ENCODE measurements around the gene TPD52L1.

Gene TPD52L1

DNA sequence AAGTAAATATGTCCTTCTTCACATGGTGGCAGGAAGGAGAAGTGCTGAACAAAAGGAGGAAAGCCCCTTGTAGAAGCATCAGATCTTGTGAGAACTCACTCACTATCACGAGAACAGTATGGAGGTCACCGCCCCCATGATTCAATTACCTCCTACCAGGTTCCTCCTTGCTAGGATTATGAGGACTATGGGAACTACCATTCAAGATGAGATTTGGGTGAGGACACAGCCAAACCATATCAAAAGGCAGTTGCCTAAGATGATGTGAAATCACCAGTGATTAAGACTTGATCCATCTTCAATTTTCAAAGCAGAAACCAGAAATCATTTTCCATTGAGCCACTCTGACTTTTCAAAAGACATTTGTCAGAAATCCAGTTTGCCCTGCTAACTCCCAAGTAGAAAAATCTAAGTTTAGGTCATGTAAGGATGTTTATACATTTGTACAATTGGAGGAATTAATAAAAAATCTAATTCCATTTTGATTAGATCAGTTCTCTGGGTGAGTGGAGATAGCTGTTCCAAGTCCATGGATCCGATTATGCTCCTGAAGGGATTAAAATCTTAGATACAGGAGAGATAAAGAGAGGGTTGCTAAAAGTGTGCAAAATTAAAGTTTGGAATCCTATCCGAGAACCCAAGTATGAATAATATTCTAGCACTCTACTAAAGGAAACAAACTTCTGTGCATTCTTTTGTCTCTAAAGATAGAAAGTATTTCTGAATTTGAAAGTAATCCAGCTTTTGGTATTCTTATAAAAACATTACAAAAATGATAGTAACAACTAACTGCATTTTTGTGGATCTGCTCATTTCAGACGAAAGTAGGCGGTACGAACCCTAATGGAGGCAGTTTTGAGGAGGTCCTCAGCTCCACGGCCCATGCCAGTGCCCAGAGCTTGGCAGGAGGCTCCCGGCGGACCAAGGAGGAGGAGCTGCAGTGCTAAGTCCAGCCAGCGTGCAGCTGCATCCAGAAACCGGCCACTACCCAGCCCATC lies 108.7 kb downstream of the TPD52L1 start:
- TF ChIP-seq, protein P1, sequence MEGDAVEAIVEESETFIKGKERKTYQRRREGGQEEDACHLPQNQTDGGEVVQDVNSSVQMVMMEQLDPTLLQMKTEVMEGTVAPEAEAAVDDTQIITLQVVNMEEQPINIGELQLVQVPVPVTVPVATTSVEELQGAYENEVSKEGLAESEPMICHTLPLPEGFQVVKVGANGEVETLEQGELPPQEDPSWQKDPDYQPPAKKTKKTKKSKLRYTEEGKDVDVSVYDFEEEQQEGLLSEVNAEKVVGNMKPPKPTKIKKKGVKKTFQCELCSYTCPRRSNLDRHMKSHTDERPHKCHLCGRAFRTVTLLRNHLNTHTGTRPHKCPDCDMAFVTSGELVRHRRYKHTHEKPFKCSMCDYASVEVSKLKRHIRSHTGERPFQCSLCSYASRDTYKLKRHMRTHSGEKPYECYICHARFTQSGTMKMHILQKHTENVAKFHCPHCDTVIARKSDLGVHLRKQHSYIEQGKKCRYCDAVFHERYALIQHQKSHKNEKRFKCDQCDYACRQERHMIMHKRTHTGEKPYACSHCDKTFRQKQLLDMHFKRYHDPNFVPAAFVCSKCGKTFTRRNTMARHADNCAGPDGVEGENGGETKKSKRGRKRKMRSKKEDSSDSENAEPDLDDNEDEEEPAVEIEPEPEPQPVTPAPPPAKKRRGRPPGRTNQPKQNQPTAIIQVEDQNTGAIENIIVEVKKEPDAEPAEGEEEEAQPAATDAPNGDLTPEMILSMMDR (IDR thresholded peaks at IDR 0.05): no peak
- TF ChIP-seq ZFX (IDR thresholded peaks at IDR 0.05; ENCODE audit: borderline replicate concordance): no peak
- H3K27ac ChIP-seq: no peak overlapping the region

DNA sequence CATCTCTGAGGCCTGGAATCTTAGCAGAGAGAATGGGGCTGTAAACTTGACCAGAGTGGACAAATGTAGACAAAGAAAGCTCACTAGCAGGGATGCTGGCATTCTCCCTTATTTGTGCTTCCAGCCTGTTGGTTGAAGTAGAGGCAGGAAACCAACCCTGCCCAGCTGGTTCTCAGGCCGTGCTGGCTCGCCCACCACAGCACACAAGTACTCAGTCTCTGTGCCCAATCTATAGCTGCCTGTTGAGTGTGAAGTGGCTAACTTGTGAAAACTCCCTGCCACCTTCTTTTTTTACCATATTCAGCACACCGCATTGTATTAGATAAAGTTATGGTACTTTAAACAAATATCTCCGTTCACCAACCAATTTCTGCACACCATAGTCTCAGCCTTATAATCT lies 110.9 kb downstream of the TPD52L1 start:
- no peak overlapping the region for H3K27ac ChIP-seq

DNA sequence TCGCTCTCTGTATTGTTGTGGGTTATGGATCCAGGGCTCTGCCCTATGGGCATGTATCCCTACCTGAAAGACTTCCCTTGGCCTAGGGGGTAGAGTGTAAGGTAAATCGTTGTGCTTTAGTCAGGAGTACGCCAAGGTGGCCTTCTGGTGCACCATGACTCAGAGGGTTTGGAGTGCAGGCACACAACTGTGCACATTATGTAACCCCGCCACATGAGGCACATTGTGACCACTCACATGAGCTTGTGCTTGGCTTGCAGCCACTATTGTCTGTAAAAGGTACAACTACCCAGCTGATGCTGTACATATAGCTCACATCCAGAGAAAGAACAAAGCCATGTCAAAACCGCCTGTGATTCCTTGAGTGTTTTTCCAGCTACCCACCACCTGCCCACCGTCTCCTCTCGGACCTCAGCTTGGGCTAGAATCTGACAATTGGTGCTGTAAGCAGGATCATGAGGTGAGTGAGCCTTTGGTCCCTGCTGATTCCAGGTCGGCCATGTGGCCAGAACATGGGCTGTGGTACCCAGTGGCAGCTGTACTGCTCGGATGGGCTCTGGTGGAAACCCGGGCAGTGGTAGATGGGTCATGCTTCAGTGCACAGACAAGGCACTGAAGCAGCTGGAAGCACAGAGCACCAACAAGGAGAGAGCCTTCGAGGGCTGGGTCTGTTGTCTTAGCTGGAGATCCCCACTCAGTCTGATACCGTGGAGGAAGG lies 114.4 kb downstream of the TPD52L1 start:
- TF ChIP-seq ZFX (IDR thresholded peaks at IDR 0.05; ENCODE audit: borderline replicate concordance): no peak
- TF ChIP-seq, protein P1 (IDR thresholded peaks at IDR 0.05): no peak
- no peak overlapping the region for H3K27ac ChIP-seq

More for the DNA sequence above, 110.9 kb downstream of the TPD52L1 start:
- TF ChIP-seq, protein P1 (IDR thresholded peaks at IDR 0.05): no peak
- no peak for TF ChIP-seq ZFX (IDR thresholded peaks at IDR 0.05; ENCODE audit: borderline replicate concordance)

DNA sequence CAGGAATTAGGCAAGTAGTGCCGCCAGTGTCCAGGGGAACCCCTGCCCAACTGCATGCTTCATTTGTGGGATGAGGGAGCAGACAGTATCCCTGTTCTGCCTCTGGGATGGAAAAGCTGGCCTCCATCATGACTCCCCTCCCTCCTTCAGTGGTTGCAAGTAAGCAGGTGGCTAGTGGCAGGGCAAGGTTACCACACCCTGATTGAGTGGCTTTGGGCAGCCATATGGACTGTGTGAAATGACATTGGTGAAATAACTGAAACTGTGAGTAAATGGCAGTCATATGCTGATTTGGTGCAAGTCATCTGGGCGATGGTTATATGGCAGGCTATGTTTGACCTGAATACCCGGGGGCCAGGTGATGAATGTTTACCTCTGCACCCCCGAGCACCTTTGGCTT lies 115.2 kb downstream of the TPD52L1 start:
- H3K27ac ChIP-seq: no peak overlapping the region
- TF ChIP-seq ZFX (IDR thresholded peaks at IDR 0.05; ENCODE audit: borderline replicate concordance): no peak
- TF ChIP-seq, protein P1 (IDR thresholded peaks at IDR 0.05): no peak

DNA sequence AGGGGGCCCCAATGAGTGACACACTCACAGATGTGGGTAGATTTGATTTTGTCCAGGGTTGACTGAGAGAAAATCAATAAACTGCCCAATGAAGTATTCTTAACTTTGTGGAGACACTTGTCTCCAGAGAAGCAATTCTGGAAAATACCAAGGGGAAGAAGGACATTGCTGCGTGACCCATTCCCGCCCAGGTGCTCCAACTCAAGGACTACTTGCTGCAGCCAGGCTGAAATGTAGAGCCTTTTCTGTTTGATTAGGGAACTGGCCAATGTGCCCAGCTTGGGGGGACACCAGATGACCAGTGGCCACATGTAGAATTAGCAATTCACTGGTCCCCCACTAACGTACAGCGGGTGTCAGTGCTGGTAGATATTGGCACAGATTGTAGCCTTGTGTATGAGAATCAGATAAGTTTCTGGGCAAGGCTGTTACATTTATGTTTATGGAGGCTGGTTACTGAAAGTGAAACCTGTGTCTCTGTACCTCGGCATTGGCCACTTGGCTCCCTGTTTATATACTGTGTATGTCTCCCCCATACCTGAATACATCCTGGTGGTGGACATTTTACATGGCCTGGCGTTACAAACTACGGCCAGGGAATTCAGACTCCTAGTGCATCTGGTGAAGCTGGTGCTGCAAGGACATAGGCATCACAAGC lies 115.9 kb downstream of the TPD52L1 start:
- H3K27ac ChIP-seq: no peak overlapping the region
- TF ChIP-seq, protein P1 (IDR thresholded peaks at IDR 0.05): no peak
- TF ChIP-seq ZFX (IDR thresholded peaks at IDR 0.05; ENCODE audit: borderline replicate concordance): no peak

DNA sequence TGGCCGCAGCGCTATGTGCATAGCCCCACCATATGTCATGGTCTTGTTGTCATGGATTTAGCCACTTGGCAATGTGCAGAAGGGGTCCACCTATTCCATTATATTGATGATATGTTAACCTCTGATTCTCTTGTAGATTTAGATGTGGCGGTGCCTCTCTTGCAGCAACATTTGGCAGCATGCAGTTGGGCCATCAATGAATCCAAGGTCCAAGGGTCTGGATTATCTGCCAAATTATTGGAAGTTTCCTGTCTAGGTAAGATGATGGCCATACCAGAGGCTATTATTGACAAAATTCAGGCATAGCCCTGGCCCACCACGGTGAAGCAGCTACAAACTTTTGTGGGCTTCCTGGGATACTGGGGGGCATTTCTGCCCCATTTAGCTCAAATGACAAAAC lies 116.8 kb downstream of the TPD52L1 start:
- H3K27ac ChIP-seq: no peak overlapping the region
- TF ChIP-seq, protein P1 (IDR thresholded peaks at IDR 0.05): no peak
- TF ChIP-seq ZFX (IDR thresholded peaks at IDR 0.05; ENCODE audit: borderline replicate concordance): no peak

Measured in 22Rv1 (cell line).